A673 (cell line): ENCODE results near the gene LRTM2.

ENCODE experiments used
- EZH2 ChIP-seq: fragments of 200-600 bp; sonication (generic); IDR thresholded peaks from 2 replicates; pipeline ENCODE4 v1.6.1; 2017; ENCODE audit warnings: borderline replicate concordance, low read depth, mild to moderate bottlenecking, mixed read lengths, antibody characterized with exemption, low read length; ENCODE audit not compliant: poor library complexity, severe bottlenecking
- TF ChIP-seq, protein P1 (sequence below): fragments of 300-800, 200-600 bp; sonication (generic); conservative IDR thresholded peaks from 2 replicates; pipeline ENCODE4 v1.5.1; 2017; ENCODE audit warnings: low read depth, mild to moderate bottlenecking, antibody characterized with exemption, low read length, moderate library complexity, mixed read lengths

DNA sequence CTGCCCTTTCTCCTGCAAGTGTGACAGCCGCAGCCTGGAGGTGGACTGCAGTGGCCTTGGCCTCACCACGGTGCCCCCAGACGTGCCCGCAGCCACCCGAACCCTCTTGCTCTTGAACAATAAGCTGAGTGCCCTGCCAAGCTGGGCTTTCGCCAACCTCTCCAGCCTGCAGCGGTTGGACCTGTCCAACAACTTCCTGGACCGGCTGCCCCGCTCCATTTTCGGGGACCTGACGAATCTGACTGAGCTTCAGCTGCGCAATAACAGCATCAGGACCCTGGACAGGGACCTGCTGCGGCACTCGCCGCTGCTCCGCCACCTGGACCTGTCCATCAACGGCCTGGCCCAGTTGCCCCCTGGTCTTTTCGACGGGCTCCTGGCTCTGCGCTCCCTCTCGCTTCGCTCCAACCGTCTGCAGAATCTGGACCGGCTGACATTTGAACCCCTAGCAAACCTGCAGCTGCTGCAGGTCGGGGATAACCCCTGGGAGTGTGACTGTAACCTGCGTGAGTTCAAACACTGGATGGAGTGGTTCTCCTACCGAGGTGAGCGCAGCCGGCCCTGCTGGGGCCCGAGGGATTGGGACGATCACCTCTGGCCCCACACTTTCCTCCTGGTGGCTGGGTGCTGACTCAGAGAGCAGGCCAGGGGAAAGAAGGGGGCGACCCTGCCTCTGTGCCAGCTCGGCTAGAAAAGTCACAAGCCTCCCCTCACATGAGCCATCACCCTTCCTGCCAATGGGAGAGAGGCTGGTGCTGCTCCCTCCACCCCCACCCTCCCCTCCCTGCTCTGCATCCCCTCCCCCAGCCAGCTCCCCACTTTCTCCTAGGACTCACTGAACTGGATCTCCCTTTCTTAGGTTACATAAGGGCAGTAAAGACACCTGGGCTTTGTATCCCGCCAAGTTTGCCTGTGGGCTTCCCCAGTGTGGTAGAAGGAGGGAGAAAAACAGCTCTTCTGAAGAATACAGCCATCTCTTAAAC, 10.9 kb downstream of the LRTM2 start:
- no peak for TF ChIP-seq EZH2
- TF ChIP-seq, protein P1, sequence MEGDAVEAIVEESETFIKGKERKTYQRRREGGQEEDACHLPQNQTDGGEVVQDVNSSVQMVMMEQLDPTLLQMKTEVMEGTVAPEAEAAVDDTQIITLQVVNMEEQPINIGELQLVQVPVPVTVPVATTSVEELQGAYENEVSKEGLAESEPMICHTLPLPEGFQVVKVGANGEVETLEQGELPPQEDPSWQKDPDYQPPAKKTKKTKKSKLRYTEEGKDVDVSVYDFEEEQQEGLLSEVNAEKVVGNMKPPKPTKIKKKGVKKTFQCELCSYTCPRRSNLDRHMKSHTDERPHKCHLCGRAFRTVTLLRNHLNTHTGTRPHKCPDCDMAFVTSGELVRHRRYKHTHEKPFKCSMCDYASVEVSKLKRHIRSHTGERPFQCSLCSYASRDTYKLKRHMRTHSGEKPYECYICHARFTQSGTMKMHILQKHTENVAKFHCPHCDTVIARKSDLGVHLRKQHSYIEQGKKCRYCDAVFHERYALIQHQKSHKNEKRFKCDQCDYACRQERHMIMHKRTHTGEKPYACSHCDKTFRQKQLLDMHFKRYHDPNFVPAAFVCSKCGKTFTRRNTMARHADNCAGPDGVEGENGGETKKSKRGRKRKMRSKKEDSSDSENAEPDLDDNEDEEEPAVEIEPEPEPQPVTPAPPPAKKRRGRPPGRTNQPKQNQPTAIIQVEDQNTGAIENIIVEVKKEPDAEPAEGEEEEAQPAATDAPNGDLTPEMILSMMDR: no peak
